ENCODE results near the gene ETV3. TPM values are rescaled to one million over a fixed set of nuclear protein-coding genes. Genes with fewer than 3 reads are reported as not detected.

ETV3 gene
- total RNA-seq, 2 donors from 2014 or later = 11.8 to 31.7 TPM

DNA sequence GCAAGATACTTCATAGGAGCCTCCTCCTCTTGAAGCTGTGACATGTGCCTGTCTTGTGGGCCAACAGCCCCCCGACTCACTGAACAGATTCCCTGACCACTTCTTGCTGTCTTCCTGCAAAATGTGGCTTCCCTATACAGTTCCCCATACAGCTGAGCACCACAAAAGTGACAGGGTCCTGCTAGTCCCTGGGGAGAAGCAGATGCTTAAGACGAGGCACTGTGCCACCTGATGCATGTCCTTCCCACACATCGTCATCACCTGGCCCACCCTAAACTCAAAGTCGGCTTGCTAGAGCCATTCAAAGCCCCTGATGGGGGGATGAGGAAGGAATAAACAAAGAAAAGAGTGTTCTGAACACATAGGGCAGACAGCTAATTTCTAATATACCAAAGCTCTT lies 29.2 kb upstream of the ETV3 start:
- no peaks in the 10 kb centered on the region for H3K27me3 ChIP-seq (replicated peaks; ENCODE audit: insufficient read depth)
- ATAC-seq (ENCODE audit: insufficient number of reproducible peaks, low FRiP score, low read depth) (no peak), DNase-seq (ENCODE audit: low spot score) (no peak)
- no peaks in the 10 kb centered on the region for H3K9me3 ChIP-seq
- H3K36me3 ChIP-seq = no peaks in the 10 kb centered on the region
- no peak overlapping the region for H3K4me3 ChIP-seq
- TF ChIP-seq, protein P1, sequence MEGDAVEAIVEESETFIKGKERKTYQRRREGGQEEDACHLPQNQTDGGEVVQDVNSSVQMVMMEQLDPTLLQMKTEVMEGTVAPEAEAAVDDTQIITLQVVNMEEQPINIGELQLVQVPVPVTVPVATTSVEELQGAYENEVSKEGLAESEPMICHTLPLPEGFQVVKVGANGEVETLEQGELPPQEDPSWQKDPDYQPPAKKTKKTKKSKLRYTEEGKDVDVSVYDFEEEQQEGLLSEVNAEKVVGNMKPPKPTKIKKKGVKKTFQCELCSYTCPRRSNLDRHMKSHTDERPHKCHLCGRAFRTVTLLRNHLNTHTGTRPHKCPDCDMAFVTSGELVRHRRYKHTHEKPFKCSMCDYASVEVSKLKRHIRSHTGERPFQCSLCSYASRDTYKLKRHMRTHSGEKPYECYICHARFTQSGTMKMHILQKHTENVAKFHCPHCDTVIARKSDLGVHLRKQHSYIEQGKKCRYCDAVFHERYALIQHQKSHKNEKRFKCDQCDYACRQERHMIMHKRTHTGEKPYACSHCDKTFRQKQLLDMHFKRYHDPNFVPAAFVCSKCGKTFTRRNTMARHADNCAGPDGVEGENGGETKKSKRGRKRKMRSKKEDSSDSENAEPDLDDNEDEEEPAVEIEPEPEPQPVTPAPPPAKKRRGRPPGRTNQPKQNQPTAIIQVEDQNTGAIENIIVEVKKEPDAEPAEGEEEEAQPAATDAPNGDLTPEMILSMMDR (IDR thresholded peaks at IDR 0.05) = no peak
- H3K27ac ChIP-seq = no peak overlapping the region
- no peaks in the 10 kb centered on the region for H3K4me1 ChIP-seq (ENCODE audit: control insufficient read depth in 1 of 2, low read depth in 2 of 2)

DNA sequence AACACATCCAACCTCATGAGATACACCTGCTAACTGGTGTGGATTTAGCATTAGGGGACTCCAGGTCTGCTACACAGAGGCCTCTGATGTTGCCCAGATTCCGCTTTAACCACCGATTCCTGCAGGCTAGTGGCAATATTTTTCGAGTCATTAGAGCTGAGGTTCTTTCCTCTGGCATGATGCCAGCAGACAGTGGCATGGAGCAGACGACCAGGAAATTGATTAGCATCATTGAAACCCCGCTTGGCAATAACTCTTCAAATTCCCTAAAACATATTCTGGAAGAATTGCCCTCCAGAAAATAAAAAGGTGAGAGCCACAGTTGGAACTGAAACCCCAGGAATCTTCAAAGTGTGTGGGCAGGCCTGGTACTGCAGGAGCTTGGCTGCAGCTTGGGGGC lies 28.4 kb upstream of the ETV3 start:
- DNase-seq (ENCODE audit: low spot score) (no peak), ATAC-seq (ENCODE audit: insufficient number of reproducible peaks, low FRiP score, low read depth) (no peak)
- Histone ChIP-seq H3K27ac (no peak overlapping the region), H3K4me1 (ENCODE audit: control insufficient read depth in 1 of 2, low read depth in 2 of 2) (no peaks in the 10 kb centered on the region), H3K27me3 (replicated peaks; ENCODE audit: insufficient read depth) (no peaks in the 10 kb centered on the region), H3K36me3 (no peaks in the 10 kb centered on the region), H3K4me3 (no peak overlapping the region), H3K9me3 (no peaks in the 10 kb centered on the region)
- TF ChIP-seq, protein P1 (IDR thresholded peaks at IDR 0.05) = no peak

DNA sequence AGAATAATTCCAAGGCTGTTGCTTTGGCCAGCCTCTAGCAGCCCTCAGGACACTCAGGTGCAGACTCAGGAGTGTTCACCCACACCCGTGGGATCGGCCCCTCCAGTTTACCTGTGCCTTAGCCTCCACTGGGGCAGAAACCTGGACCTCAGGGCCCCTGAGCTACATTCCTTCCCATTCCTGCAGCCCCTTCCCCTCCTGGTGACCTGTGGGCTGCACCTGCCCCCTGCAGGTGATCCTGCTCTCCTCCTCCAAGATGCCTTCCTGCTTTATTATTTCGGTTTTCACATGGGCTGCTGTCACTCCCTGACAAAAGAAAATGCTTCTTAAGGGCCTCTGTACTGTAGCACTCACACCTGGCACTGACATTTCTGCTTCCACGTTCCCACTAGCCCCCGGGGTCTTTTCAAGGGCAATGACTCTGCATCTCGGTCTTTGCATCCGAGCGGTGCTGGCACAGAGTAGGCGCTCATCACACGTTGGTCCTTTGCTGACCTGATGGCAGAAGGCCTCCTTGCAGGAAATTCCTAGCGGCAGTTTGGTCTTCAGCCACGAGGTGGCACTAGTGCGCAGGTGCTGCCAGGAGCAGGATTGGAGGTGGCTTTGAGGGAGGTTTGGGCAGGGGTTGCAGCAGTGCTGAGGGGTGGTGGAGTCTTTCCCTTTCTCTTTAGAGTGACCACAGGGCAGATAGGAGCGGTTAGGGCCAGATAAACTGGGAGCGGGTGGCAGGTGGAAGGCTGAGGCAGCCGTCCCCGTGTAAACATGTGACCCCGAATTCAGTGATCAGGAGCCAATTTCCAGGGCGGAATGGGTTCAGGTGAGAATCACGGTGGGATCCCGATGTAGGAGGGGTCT lies 25.3 kb upstream of the ETV3 start:
- Histone ChIP-seq H3K4me1 (ENCODE audit: control insufficient read depth in 1 of 2, low read depth in 2 of 2) (no peaks in the 10 kb centered on the region), H3K36me3 (no peaks in the 10 kb centered on the region), H3K4me3 (no peak overlapping the region), H3K27ac (no peak overlapping the region), H3K27me3 (replicated peaks; ENCODE audit: insufficient read depth) (no peaks in the 10 kb centered on the region), H3K9me3 (no peaks in the 10 kb centered on the region)
- no peak for ATAC-seq (ENCODE audit: insufficient number of reproducible peaks, low FRiP score, low read depth)
- DNase-seq (ENCODE audit: low spot score) = no peak
- TF ChIP-seq, protein P1 (IDR thresholded peaks at IDR 0.05) = peak; percentile 82

DNA sequence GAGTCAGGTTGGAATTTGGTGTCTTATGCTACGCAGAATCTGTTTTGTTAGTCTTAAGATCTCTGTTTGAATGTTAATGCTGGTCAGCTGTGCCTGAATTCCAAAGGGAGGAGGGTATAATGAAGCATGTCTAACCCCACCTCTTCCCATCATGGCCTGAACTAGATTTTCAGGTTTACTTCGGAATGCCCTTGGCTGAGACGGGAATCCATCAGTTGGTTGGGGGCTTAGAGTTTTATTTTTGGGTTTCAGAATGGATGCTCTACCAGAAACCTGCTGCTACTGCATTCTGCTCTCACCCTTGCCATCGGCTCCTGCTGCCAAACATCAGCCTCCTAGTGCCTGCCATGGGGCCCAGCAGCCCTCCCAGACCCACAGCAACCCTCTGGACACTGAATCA lies 24.1 kb upstream of the ETV3 start:
- ATAC-seq (ENCODE audit: insufficient number of reproducible peaks, low FRiP score, low read depth) (no peak), DNase-seq (ENCODE audit: low spot score) (no peak)
- TF ChIP-seq, protein P1 (IDR thresholded peaks at IDR 0.05) = no peak
- no peaks in the 10 kb centered on the region for H3K27me3 ChIP-seq (replicated peaks; ENCODE audit: insufficient read depth)
- H3K4me3 ChIP-seq = no peak overlapping the region
- no peaks in the 10 kb centered on the region for H3K4me1 ChIP-seq (ENCODE audit: control insufficient read depth in 1 of 2, low read depth in 2 of 2)
- no peaks in the 10 kb centered on the region for H3K36me3 ChIP-seq
- H3K27ac ChIP-seq = no peak overlapping the region
- H3K9me3 ChIP-seq = no peaks in the 10 kb centered on the region

DNA sequence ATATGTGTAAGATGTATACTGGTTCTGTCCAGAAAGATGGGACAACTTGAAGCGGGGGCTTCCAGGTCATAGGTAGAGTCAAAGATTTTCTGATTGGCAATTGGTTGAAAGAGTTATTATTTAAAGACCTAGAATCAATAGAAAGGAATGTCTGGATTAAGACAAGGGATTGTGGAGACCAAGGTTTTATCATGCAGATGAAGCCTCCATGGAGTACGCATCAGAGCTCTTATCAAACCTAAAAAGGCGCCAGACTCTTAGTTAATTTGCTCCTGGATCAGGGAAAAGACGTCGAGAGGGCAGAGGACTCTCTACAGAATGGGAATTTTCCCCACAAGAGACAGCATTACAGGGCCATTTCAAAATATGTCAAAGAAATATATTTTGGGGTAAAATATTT lies 23.7 kb upstream of the ETV3 start:
- no peak overlapping the region for H3K27ac ChIP-seq
- H3K27me3 ChIP-seq (replicated peaks; ENCODE audit: insufficient read depth) = no peaks in the 10 kb centered on the region
- H3K4me3 ChIP-seq = no peak overlapping the region
- DNase-seq (ENCODE audit: low spot score) = no peak
- H3K36me3 ChIP-seq = no peaks in the 10 kb centered on the region
- no peaks in the 10 kb centered on the region for H3K9me3 ChIP-seq
- TF ChIP-seq, protein P1 (IDR thresholded peaks at IDR 0.05) = no peak
- no peak for ATAC-seq (ENCODE audit: insufficient number of reproducible peaks, low FRiP score, low read depth)
- no peaks in the 10 kb centered on the region for H3K4me1 ChIP-seq (ENCODE audit: control insufficient read depth in 1 of 2, low read depth in 2 of 2)
